Measurements from ENCODE around the gene ALDH1L2. TPM values are rescaled to one million over a fixed set of nuclear protein-coding genes. Genes with fewer than 3 reads are reported as not detected.

Gene ALDH1L2
- total and polyA plus RNA-seq, 9 of the 15 experiments (the other 6 are each of a cell fraction or from before 2014, with no cell fraction given), result 1.1 to 9.9 (median 3.8) TPM

DNA sequence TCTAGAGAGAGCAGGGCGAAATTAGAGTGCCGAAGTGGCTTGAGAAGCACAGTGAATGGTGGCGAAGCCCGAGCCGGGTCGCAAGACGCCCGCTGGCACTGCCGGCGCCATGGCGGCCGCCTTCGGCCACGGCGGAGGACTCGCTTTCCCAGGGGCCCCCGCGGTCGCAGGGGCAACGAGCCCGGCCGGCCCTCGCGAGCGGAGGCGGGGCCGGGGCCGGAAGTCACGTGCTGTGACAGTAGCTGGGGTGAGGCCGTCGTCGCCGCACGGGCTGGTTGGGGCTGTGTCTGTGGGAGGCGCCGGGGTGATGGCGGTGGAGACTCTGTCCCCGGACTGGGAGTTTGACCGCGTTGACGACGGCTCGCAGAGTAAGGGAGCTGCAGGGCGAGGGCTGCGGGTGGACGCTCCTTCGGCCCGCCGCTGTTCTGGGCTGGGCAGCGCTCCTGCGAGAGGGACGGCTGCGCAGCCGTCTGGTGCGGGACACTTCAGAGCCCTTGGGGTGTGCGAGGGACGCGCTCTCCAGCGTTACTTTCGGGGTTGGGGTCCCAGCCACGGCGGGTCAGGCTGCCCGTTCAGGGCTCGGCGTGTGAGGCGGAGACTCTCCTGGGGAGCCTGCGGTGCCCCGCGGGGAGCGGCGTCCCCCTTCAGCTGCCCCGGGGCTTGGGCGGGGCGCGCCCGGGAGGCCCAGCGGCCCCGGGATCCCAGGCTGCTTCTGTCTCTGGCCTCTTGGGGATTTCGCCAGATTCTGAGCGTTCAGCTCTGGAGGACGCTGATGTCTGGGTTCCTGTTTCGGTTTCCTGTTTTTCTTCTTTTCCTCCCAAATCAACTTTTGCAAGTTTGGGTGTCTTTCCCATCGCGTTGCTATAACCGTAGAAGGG is 23.5 kb upstream of the ALDH1L2 start, which contains the start of gene WASHC4 (continued):
- TF ChIP-seq, protein P1, sequence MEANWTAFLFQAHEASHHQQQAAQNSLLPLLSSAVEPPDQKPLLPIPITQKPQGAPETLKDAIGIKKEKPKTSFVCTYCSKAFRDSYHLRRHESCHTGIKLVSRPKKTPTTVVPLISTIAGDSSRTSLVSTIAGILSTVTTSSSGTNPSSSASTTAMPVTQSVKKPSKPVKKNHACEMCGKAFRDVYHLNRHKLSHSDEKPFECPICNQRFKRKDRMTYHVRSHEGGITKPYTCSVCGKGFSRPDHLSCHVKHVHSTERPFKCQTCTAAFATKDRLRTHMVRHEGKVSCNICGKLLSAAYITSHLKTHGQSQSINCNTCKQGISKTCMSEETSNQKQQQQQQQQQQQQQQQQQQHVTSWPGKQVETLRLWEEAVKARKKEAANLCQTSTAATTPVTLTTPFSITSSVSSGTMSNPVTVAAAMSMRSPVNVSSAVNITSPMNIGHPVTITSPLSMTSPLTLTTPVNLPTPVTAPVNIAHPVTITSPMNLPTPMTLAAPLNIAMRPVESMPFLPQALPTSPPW (CRISPR knock-in tag; IDR thresholded peaks at IDR 0.05), result peak; percentile 87
- TF ChIP-seq PHTF2 (CRISPR knock-in tag; IDR thresholded peaks at IDR 0.05) (no peak), KDM4B (IDR thresholded peaks at IDR 0.05; ENCODE audit: borderline replicate concordance in 2 of 2, low read depth in 1 of 2) (peak in 1 of 2 experiments; percentile 86; a peak in 1 of 4 replicates), HDAC1 (IDR thresholded peaks at IDR 0.05) (peak in 1 of 2 experiments; percentile 83; a peak in 2 of 4 replicates), RBM22 (IDR thresholded peaks at IDR 0.05; ENCODE audit: low read depth, low read length, poor library complexity, severe bottlenecking) (no peak), SIN3B (IDR thresholded peaks at IDR 0.05; ENCODE audit: low read depth) (peak; percentile 9; the same call in 1 of the 2 replicates), TCFL5 (CRISPR knock-in tag; conservative IDR thresholded peaks at IDR 0.05) (no peak), AFF4 (CRISPR knock-in tag; IDR thresholded peaks at IDR 0.05) (no peak), WHSC1 (IDR thresholded peaks at IDR 0.05; ENCODE audit: low read length) (no peak), MIER1 (IDR thresholded peaks at IDR 0.05; ENCODE audit: low read depth) (no peak), ZNF512 (tag; IDR thresholded peaks at IDR 0.05) (no peak), KDM5B (IDR thresholded peaks at IDR 0.05; ENCODE audit: insufficient replicate concordance, low read depth, low read length) (peak; percentile 97)

All from K562 (cell line).